Kasumi-1 (cell line): ENCODE measurements around the gene LRRC7.
A peak's percentile ranks its signal among the peaks of the same experiment; 100 is the strongest.

Source experiments
- DNase-seq, 2 experiments: peaks; one replicate each; lab custom pipeline; 2025; lab: John Stamatoyannopoulos, UW

The LRRC7 gene

DNA sequence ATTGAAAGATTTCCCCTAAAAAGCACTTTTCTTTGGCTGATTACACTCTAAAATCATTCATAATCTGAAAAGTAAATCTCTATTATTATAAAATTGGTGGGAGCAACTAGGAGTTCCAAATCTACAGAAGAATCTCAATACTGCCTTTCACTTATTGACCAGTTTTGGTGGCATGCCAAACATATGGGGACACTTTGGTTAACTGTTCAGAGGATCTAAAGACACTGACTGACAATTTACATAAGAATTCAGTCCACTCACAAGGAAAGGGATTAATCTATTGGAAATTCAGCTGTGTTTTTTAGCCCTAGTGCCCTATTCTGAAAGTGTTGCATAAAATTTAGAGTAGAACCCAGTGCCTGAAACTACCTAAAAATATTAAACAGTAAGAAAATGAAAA, 524.1 kb downstream of the LRRC7 start:
- DNase-seq = no peak

- DNase-seq = no peak
These were observed 524.8 kb downstream of the LRRC7 start for GRCh38 chr1:70092526-70092925.

GRCh38 chr1:70093250-70093975, 525.7 kb downstream of the LRRC7 start:
- DNase-seq = no peak

- DNase-seq = no peak
These were observed 533.5 kb downstream of the LRRC7 start for GRCh38 chr1:70101231-70101630.

DNA sequence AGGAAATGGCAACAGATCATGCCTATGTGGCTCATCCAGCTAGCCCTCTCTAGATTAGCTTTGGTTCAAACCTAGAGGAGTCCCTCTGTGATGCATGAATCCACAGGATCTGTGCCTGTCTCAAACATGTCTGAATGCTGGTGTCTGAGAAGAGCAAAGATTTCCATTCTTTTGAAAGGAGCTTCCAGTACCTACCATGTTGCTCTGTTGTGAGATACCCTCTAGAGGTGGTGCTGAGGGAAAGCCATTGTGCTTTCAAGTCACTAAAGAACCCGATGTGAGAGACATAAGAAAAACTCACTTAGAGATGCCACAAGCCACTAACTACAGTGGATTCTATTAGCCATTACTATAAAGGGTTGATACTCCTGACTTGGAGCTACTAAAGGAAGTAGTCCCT, 534.1 kb downstream of the LRRC7 start:
- no peak for DNase-seq

DNA sequence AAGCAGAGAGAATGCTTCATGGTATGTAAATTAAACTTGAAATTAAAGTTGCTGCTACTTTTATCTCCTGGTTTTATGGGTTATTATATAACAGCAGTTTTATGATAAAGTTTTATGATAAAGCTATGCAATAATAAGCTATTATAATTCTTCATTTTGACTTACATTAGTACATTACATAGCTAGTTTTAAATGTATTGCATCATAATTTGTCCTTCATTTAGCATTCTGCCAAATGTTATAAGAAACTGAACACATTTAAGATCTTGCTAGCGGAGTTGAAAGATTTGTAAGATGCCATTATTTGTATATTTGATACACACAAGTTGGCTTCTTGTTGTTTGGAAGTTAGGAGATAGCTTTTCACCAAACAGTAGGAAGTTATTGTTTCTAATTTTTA, 536.0 kb downstream of the LRRC7 start:
- DNase-seq = no peak

GRCh38 chr1:70109241-70109640, 541.5 kb downstream of the LRRC7 start:
- DNase-seq = no peak

DNA sequence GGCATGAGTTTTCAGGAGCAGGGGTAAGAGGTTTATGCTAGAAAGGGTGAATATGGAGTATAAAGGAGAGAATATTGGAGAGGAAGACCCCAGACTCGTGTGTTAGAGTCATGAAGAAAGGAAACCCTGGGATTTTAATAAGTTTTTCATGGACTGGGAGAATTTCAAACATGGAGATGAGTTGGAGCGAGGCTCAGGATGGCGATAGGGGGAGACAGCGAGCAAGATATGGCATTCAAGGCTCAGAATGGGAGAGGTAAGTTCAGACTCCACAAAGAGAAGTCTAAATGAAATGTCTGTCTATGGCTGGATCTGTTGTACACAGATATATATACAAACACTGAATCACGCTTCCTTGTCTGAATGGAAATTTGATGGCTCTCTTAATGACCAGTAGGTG, 545.1 kb downstream of the LRRC7 start:
- no peak for DNase-seq

DNA sequence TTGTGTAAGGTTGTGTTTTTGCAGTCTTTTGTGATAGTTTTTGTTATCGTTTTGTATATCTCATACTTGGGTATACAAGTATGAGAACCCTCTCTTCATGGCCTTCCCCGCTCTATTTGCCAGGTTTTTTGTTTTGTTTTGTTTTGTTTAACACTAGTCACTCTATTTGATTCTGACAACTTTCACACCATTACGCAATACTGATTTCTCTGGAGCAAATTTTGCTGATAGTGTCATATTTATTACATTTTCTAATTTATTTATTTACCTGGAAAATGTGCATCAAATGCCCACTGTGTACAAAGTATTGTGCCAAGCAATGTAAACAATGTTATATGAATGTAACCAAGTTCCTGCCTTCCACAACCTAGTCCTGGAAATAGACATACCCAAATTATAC, 547.6 kb downstream of the LRRC7 start:
- no peak for DNase-seq

GRCh38 chr1:70117046-70117445, 549.3 kb downstream of the LRRC7 start:
- DNase-seq = no peak

- no peak for DNase-seq
These were observed 566.4 kb downstream of the LRRC7 start for GRCh38 chr1:70134148-70134547.

- no peak for DNase-seq
These were observed 572.6 kb downstream of the LRRC7 start for GRCh38 chr1:70140343-70140742.

- no peak for DNase-seq
These were observed 573.2 kb downstream of the LRRC7 start for GRCh38 chr1:70140894-70141293.

DNA sequence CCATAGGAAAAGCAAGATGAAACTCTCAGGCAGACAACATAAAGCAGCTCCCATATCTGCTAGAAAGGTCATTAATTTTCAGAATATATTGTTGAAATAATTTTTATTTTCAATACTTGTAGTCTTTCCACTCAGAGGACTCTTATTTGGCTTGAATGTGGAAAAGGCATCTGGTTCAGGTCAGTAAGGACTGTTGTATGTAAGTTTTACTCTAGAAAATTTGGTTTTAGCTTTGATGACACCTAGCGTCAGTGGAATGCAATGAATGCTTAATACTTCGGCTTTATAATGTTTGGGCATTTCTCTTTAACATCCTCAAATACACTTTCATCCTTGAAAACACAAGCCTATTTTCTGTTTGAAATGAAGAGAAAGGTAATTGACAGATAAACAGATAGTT, 574.4 kb downstream of the LRRC7 start:
- peak in 1 of 2 experiments; percentile 4 for DNase-seq

GRCh38 chr1:70143048-70143659, 575.4 kb downstream of the LRRC7 start:
- DNase-seq = peak in 1 of 2 experiments; percentile 27

- no peak for DNase-seq
These were observed 578.8 kb downstream of the LRRC7 start for GRCh38 chr1:70146488-70146887.

DNA sequence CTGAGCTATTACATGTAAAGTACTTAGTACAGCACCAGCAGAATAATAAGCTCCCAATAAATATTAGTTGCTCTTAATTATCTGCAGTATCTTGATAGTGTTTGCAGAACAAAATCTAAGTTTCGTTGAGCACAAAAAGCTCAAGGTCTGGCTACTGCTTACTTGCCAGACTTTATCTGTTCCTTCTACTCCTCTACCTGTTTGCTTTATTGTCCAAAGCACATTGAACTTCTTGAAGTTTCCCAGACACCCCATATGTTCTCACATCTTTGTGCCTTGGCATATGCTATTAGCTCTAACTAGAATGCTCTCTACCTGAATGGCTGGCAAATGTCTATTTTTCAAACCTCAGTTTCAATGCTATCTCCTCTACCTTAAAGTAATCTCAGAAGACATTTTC, 582.7 kb downstream of the LRRC7 start:
- DNase-seq = no peak

GRCh38 chr1:70153739-70154138, 586.0 kb downstream of the LRRC7 start:
- DNase-seq = no peak

GRCh38 chr1:70156529-70157120, 588.9 kb downstream of the LRRC7 start:
- no peak for DNase-seq

- DNase-seq = no peak
These were observed 596.6 kb downstream of the LRRC7 start for GRCh38 chr1:70164350-70164749.

DNA sequence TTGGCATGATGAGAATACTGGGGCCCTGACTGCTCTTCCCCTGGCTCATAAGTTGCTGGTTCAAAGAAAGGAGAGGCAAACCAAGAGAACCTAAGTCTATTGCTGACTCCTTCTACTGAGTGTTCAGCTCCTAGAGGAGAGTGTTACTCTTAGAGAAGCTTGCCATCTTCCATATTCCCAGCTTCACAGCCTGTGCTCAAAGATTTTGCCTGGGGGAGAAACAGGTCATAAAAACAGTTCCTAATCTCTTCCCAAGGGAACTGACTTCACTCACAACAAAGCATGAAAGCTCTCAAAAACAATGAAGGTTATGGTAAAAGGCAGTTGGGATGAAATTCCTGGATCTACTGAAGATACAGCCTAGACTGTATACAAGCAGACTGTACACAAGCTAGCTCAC, 600.6 kb downstream of the LRRC7 start:
- DNase-seq = no peak

DNA sequence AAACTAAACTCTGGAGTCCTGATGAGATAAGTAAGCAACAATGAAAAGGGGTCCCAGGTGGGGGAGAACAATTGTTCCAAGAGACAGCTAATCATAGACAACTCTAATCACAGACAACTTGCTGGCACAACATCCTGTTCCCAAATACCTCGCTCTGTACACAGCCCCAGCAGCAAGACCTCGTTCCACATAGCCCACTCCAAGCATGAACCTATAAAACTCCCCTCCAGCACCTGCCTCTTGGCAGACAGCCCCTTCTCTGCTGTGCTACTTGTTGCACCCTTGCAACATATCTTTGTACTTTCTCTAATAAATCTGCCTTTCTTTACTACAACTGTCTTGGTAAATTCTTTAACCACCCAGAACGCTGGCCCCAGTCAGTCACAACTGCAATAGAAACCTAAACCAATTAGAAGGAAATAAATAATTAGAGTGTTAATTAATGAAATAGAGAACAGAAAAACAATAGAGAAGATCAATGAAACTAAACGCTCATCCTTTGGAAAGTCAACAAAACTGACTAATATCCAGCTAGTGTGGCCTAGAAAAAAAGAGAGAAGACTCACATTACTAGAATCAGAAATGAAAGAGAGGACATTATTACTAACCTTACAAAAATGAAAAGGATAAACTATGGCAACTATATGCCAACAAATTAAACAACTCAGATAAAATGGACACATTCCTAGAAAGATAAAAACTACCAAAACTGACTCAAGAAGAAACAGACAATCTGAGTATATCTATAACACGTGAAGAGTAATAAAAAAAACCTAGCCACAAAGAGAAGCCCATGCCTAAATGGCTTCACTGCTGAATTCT, 601.5 kb downstream of the LRRC7 start:
- no peak for DNase-seq

- DNase-seq = no peak
These were observed 603.8 kb downstream of the LRRC7 start for GRCh38 chr1:70171512-70171911.
